ENCODE results near the gene KANSL3. TPM values are rescaled to one million over a fixed set of nuclear protein-coding genes. Genes with fewer than 3 reads are reported as not detected.

Gene KANSL3
- total and polyA plus RNA-seq, 2 donors (not counting 1 experiment from before 2014, with no cell fraction given), result 22.2 to 56.9 TPM

DNA sequence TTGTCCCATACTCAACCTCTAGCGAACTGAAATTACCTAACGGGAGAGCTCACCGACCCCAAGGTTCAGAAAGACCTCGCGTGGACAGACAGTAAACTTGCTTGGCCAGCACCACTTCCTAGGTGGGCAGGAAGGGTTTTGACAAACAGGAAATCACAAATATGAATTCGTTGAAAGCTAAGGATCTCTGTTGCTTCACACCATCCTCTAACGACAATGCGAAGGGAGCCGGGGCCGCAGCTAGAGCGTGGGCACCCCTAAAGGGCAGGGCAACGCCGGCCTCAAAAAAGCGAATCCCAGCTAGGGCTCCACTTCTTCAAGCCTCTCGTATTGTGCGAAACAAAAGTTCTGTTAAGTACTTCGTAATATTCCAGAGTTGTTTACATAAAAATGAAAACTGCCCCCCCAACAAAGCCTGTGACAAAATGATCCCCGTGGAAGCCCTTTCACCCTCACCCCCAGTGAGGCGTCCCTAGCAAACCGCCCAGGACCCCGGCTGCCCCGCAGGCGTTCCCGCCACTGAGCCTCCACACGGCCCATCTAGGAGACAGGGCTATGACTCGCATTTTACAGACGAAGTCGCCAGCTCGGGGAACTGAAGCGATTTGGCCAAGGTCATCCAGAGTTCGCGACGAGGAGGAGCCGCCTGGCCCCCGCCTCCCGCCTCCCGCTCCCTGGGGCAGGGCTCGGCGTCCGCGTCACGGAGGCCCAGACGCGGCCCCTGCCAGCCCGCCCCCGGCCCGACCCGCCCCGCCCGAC is 548 bp downstream of the KANSL3 start:
- H3K27ac ChIP-seq (ENCODE audit: low read length in 2 of 2), result peak overlapping the region; percentile 57 to 88
- DNase-seq (no peak), ATAC-seq (ENCODE audit: low read depth) (peak; percentile 80)
- Mint-ChIP-seq H3K9me3 (ENCODE audit: insufficient read depth) (no peaks in the 10 kb centered on the region), H3K27me3 (peaks cover 4% of the 10 kb centered on the region), H3K4me3 (peak overlapping the region; percentile 98), H3K4me1 (peaks cover 42% of the 10 kb centered on the region), H3K27ac (peak overlapping the region; percentile 96)
- ChIA-PET CTCF (interaction anchor here (0.7 to 3.2 kb wide), 4 partner anchors 93 to 220 kb away, joined by 3 to 15 read pairs (median 8); partner anchors contain the start of genes ANKRD39 and CNNM4), POLR2A (interaction anchor here (0.7 to 2.6 kb wide), 5 partner anchors 103 to 354 kb away, joined by 3 to 13 read pairs (median 6); partner anchors contain the start of genes CNNM3 and CNNM4)
- under 1% methylated on average over 46 of the region's 50 CpGs for WGBS (ENCODE audit: insufficient coverage)
- H3K36me3 ChIP-seq (replicated peaks in 1 of 2; ENCODE audit: control extremely low read depth in 1 of 2, control insufficient read depth in 1 of 2, extremely low read depth in 1 of 2, insufficient read depth in 2 of 2, low read length in 1 of 2), result peaks cover 6 to 17% of the 10 kb centered on the region in 2 experiments
- H3K9ac ChIP-seq (ENCODE audit: low read length), result peak overlapping the region; percentile 79
- no peaks in the 10 kb centered on the region for H3K27me3 ChIP-seq (replicated peaks in 1 of 4; ENCODE audit: control extremely low read depth in 1 of 4, control insufficient read depth in 3 of 4, insufficient read depth in 4 of 4, low read length in 3 of 4)
- H3K4me2 ChIP-seq (replicated peaks; ENCODE audit: low read depth, low read length, poor library complexity, severe bottlenecking), result peak overlapping the region; percentile 89
- peak overlapping the region; percentile 93 for H2AFZ ChIP-seq (ENCODE audit: insufficient read depth, low read depth, low read length, poor library complexity, severe bottlenecking)
- peaks cover 47% of the 10 kb centered on the region for H3K79me2 ChIP-seq (ENCODE audit: control insufficient read depth, insufficient read depth, low read length)
- H3K9me3 ChIP-seq (ENCODE audit: control extremely low read depth in 1 of 3, control insufficient read depth in 2 of 3, insufficient read depth in 1 of 3, low read length in 2 of 3), result no peaks in the 10 kb centered on the region
- peaks cover 20 to 24% of the 10 kb centered on the region in 2 donors for H3K4me1 ChIP-seq (ENCODE audit: control insufficient read depth in 2 of 2, insufficient read depth in 2 of 2, low read length in 2 of 2)
- H4K20me1 ChIP-seq (ENCODE audit: control insufficient read depth, insufficient read depth, low read length, poor library complexity, severe bottlenecking), result peaks cover 20% of the 10 kb centered on the region
- intact Hi-C loops (cut with micrococcal nuclease), result loop anchor here (1.0 to 10.0 kb wide), 7 partner anchors 101 to 313 kb away; partner anchors contain the start of genes ANKRD39, ARID5A, CNNM3 and CNNM4
- no peak for TF ChIP-seq EZH2 (IDR thresholded peaks at IDR 0.05; ENCODE audit: borderline replicate concordance, insufficient read depth, low read depth, low read length, poor library complexity, severe bottlenecking)
- TF ChIP-seq, protein P1, sequence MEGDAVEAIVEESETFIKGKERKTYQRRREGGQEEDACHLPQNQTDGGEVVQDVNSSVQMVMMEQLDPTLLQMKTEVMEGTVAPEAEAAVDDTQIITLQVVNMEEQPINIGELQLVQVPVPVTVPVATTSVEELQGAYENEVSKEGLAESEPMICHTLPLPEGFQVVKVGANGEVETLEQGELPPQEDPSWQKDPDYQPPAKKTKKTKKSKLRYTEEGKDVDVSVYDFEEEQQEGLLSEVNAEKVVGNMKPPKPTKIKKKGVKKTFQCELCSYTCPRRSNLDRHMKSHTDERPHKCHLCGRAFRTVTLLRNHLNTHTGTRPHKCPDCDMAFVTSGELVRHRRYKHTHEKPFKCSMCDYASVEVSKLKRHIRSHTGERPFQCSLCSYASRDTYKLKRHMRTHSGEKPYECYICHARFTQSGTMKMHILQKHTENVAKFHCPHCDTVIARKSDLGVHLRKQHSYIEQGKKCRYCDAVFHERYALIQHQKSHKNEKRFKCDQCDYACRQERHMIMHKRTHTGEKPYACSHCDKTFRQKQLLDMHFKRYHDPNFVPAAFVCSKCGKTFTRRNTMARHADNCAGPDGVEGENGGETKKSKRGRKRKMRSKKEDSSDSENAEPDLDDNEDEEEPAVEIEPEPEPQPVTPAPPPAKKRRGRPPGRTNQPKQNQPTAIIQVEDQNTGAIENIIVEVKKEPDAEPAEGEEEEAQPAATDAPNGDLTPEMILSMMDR (IDR thresholded peaks at IDR 0.05), result no peak
- peak overlapping the region; percentile 81 to 96 (median 88) for H3K4me3 ChIP-seq (ENCODE audit: control extremely low read depth in 1 of 5, extremely low read depth in 1 of 5, insufficient read depth in 1 of 5, low read depth in 2 of 5, low read length in 4 of 5)
